GM21717 (cell line): ENCODE results near the gene KIRREL3.

Experiments used
- ATAC-seq: cut with Tn5 transposase; IDR thresholded peaks from one replicate; pipeline ENCODE4 v1.9.1; 2021; ENCODE audit warnings: mild to moderate bottlenecking, moderate library complexity; ENCODE audit not compliant: unreplicated experiment

KIRREL3 gene

DNA sequence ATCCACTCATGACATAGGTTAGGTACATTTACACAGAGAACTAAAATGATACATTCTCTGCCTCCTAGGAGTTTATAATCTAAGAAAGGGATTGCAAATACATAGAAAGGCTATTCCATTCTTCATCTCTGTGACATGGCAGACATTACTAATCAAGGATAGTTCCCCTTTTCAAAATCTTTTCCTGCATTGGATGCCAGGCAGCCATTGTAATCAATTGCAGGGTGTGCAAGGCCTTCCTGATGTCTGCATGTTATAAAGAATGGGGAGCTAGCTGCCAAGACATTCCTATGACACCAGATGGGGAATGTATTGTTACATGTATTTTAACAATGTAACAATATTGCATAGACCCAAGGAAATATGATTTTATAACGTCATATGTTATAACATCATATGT lies 82.0 kb downstream of the KIRREL3 start:
- no peak for ATAC-seq

DNA sequence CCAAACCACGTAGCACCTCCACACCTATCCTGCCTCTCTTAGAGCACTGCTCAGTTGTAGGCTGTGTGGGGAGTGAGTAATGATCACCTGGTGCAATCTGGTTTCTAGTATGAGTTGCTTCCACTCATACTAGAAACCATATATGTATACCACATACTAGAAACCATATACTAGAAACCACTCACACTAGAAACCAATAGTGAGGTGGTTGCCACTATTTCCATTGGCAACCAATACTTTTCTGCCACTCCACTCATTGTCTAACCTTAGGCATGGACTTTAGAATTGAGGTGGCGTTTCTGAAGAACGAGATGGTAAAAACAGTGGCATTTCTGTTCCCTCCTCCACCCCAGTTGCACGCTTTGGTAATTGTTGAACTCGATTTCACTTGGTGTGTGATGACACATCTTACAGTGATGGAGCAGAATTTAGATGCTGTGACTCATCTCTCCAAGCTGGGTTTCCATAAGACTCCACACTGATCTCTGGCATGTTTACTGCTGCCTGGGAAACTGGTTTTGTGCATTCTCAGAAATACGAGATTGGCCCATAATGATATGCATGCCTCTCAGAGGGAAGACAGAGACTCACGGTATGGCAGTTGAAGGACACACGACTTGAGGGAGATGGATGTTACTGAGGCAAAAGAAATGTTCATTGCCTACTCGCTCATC lies 82.9 kb downstream of the KIRREL3 start:
- ATAC-seq, result peak; percentile 96

DNA sequence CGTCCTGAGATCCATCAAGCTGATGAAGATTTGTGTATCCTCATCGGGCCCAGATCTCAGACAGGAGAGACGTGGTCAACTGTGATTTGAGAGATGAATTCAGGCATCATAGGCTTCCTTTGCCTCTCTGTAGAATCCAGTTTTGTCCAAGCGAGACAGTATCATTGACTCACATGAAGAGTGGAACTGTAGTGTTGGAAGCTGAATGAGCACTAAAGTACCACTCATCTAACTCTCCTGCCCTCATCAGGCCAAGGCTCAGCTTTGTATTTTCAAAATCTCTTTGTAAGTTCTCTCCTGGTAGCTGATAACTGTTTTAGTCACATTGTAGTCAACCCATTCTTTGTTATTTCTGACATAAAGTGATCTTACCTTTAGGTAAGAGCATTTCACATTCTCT lies 85.1 kb downstream of the KIRREL3 start:
- no peak for ATAC-seq

- no peak for ATAC-seq
Observed at GRCh38 chr11:126914941-126915340, 85.6 kb downstream of the KIRREL3 start.

DNA sequence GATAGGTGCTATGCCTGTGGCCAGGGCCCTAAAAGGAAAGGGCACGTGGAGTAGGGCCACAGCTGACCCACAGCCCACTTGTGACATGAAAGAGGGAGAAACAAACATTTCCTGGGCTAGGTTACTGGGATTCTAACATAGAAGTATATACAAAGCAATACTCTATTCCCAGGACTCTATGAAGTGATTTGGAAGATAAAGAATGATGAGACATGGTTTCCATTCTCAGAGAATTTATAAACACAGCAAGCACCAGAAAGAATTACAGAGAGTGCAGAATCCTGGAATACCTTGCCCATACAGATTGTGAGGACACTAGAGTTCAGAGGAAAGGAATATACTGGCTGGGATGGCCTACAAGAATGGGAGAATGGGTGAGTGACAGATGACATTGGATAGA lies 86.4 kb downstream of the KIRREL3 start:
- no peak for ATAC-seq

- no peak for ATAC-seq
Observed at GRCh38 chr11:126904520-126904919, 96.0 kb downstream of the KIRREL3 start.

- no peak for ATAC-seq
Observed at GRCh38 chr11:126901783-126902182, 98.8 kb downstream of the KIRREL3 start.

- no peak for ATAC-seq
Observed at GRCh38 chr11:126899961-126900748, 100.4 kb downstream of the KIRREL3 start.

- no peak for ATAC-seq
Observed at GRCh38 chr11:126898802-126899201, 101.8 kb downstream of the KIRREL3 start.

- no peak for ATAC-seq
Observed at GRCh38 chr11:126897430-126897829, 103.1 kb downstream of the KIRREL3 start.

DNA sequence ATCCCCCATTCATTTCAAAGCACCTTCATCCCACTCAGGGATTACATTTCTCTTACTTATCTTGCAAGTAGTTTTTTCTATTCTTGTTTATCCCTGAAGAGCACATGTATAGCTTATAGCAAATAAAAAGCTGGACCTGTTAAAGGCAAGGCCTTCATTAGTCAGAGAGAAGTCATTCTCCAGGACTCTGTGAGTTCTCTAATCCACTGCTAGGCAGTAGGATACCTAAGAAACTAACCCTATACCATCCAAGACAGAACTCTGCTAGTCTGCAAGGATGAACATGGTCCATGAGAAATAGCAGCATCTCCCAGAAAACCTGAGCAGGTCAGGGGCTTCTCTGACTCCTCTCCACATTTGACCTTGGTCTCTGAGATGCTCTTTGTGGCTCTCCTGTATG lies 104.5 kb downstream of the KIRREL3 start:
- ATAC-seq, result no peak

- no peak for ATAC-seq
Observed at GRCh38 chr11:126893796-126894195, 106.8 kb downstream of the KIRREL3 start.

- no peak for ATAC-seq
Observed at GRCh38 chr11:126892756-126893155, 107.8 kb downstream of the KIRREL3 start.

- ATAC-seq, result no peak
Observed at GRCh38 chr11:126891556-126892217, 108.9 kb downstream of the KIRREL3 start.

DNA sequence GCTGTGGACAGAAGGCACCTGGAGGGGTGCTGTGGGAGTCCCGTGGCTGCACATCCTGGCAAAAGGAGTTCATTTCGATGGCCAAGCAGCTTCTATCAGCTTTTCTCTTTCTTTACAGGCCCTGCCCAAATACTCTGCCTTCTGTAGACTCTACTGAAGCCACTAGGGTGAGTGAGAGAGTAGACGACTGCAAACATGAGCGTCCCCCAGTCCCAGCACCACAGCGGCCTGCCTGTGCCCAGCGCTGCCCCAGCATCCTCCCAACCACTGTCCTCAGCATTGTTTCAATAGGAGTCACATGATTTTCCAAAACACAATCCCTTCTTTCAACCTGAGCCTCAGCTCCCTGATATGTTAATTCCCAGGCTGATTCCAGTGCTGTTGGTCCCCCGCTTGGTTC lies 110.0 kb downstream of the KIRREL3 start:
- ATAC-seq, result no peak

DNA sequence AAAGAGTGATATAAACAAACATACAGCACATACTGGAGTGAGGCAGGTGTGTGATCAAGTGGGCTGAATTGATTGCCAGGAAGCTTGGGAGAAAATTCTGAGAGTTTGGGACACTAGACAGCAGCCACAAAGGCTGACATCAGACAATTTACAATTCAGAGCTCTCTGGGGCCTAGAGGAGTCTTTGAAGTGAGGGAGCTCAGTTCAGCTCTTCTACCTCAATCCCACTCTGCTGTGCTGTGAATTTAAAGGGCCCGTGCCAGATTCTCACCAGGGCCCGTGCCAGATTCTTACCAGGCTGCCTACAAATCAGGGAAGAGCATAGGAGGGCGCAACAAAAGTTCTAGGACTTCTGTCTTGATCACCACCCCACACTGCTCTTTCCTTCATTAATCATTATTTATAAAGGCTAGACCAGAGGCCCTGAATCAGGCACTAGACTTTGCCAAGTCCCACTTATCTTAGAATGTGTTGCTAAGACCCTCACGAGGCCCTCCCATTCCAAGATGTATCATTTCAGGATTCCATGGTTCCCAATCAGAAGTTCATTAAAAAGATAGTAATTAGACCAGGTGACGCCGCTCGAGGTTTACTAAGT lies 112.4 kb downstream of the KIRREL3 start:
- ATAC-seq, result no peak

DNA sequence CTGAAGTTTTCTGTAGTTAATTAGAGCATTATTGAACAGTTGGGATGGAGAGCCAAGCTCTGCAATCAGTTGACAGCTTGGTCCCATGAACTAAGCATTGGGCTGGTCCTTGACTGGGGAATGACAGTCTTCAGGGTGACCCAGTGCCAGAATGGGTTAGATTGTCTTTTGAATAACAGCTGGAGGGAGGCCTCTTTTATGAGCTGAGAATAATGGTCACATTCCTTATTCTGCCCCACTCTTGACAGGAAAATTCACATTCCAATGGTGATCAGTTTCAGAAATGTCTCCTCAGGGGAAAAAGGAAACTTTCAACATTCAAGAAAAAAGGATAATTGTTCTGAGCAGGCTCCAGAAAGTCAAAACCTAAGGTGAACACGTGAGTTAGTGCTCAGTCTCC lies 113.9 kb downstream of the KIRREL3 start:
- ATAC-seq, result no peak

GRCh38 chr11:126886085-126886484 lies 114.5 kb downstream of the KIRREL3 start:
- no peak for ATAC-seq

GRCh38 chr11:126884594-126884993 lies 116.0 kb downstream of the KIRREL3 start:
- no peak for ATAC-seq

- ATAC-seq, result no peak
Observed at GRCh38 chr11:126884192-126884591, 116.4 kb downstream of the KIRREL3 start.

DNA sequence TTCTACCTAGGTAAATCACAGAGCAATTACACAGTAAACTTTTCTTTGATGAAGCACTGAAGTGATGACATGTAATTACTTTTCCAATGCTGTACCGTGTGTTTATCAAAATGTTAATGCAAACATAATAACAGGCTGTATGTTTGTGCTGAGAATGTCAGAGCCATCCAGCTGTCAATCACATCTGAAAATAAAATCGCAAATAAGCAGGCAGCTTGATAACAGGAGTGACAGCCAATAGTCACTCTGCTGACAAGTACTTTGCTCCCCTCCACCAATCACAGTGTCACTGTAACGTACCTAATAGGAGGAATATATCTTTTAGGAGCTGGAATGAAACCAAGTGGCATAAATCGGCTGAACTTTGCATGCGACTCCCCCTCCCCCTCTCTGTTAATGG lies 119.7 kb downstream of the KIRREL3 start:
- ATAC-seq, result no peak

DNA sequence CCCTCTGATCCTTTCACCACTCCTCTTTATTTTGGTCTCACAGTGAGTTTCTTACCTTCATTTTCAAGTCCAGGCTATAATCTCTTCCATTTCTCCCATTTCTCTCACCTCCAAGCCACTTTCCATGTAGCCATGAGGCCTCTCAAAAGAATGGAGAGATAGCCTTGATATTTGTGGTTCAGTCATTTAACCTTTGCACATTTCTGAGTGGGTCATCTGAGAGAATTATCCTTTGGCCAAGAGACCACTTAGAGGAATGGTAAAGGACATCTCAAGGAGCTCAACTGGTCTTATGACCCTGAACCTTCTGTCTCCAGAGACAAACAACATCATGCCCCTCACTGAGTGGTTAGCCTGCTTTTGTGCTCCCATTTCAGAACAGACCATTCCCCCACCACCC lies 121.1 kb downstream of the KIRREL3 start:
- ATAC-seq, result no peak
